HEK293T (cell line): Measurements from ENCODE around the gene POLR3H.

Experiments
- BHLHE40 ChIP-seq: fragments of 450-650 bp; IDR thresholded peaks from 2 replicates; pipeline ENCODE4 v1.6.1; 2016; ENCODE audit warnings: mild to moderate bottlenecking, moderate library complexity, borderline replicate concordance
- ELF4 ChIP-seq: fragments of 450-650 bp; IDR thresholded peaks from 2 replicates; pipeline ENCODE4 v1.6.1; 2017; ENCODE audit warnings: antibody characterized with exemption
- FOXK2 ChIP-seq: fragments of 450-650 bp; IDR thresholded peaks from 2 replicates; pipeline ENCODE4 v1.6.1; 2016; ENCODE audit warnings: mild to moderate bottlenecking
- LEF1 ChIP-seq: fragments of 450-650 bp; IDR thresholded peaks from 2 replicates; pipeline ENCODE4 v1.6.1; 2017; ENCODE audit warnings: mild to moderate bottlenecking, borderline replicate concordance
- SP1 ChIP-seq: fragments of 450-650 bp; IDR thresholded peaks from 2 replicates; pipeline ENCODE4 v1.6.1; 2017
- SUZ12 ChIP-seq: fragments of 450-650 bp; IDR thresholded peaks from 2 replicates; pipeline ENCODE4 v1.6.1; 2016; ENCODE audit warnings: mild to moderate bottlenecking

DNA sequence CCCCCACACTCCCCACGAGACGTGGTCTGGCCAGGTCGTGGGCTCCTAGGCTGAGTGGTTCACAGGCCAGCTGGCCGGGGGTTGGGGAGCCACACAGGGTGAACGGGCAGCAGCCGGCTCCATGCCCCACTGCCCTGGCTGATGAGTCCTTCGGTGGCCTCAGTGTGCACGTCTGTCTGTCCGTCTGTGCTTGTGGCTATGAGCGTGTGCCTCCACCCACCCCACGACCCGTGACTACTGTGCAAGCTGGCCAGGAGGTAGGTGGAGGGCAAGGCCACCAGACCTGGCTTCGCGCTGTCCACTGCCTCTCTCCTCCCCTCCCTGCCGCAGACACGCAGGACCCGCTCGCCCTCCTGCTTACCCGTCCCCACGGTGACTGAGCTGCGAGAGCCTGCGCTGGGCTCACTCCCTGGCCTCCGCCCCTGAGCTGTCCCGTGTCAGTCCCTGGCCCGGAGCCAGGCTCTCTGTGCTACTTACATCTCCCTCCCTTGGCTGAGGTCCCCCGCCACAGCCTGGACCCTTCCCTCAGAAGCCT, 30.6 kb upstream of the POLR3H start:
- TF ChIP-seq SUZ12, result no peak
- TF ChIP-seq BHLHE40, result no peak
- TF ChIP-seq SP1, result no peak
- TF ChIP-seq ELF4, result no peak
- TF ChIP-seq FOXK2, result no peak
- TF ChIP-seq LEF1, result no peak
